A549 (cell line): Measurements from ENCODE around the gene N4BP2L2. TPM values are rescaled to one million over a fixed set of nuclear protein-coding genes. Genes with fewer than 3 reads are reported as not detected.
A peak's percentile ranks its signal among the peaks of the same experiment; 100 is the strongest.

Source experiments
- ATAC-seq, 2 experiments: fragments of 200-7000 bp in 1 of 2; fragments of >200 bp in 1 of 2; cut with Nextera tagmentation in 1 of 2; cut with Tn5 transposase in 1 of 2; 3 replicates each; pipeline versions ENCODE4 v1.8.0 to v1.9.1; 2018 to 2020; ENCODE audit warnings: mild to moderate bottlenecking in 1 of 2, moderate library complexity in 1 of 2
- CTCF ChIA-PET: fragments of 300-600 bp; sonication (Branson Sonifier 250); formaldehyde crosslinking; extraction: SDS; loops from one replicate; lab custom pipeline; 2021; ENCODE audit warnings: antibody characterized with exemption, inconsistent platforms; lab: Yijun Ruan, JAX
- POLR2A ChIA-PET: fragments of 350-600 bp; formaldehyde crosslinking; extraction: SDS; loops from one replicate; lab custom pipeline; 2021; ENCODE audit warnings: antibody characterized with exemption, inconsistent platforms; lab: Yijun Ruan, JAX
- DNase-seq, 2 experiments: peaks; one replicate each; pipeline versions ENCODE4 v3.0.0 to v3.0.0-alpha.2; 2011 to 2016; ENCODE audit warnings: low read depth in 1 of 2, low spot score in 1 of 2
- FAIRE-seq: peaks from 2 replicates; lab custom pipeline; 2011; peaks lifted over from hg19 to GRCh38; lab: Jason Lieb, UNC
- H3K27ac ChIP-seq, 2 experiments: fragments of >200 bp; sonication (Bioruptor Twin); formaldehyde crosslinking; 3 replicates each; pipeline ENCODE4 v1.5.1; 2016 to 2017
- H3K4me1 ChIP-seq: fragments of >200 bp; sonication (Bioruptor Twin); formaldehyde crosslinking; 3 replicates; pipeline ENCODE4 v1.6.1; 2016
- H3K4me2 ChIP-seq: fragments of >200 bp; sonication (Bioruptor Twin); formaldehyde crosslinking; 3 replicates; pipeline ENCODE4 v1.6.1; 2016
- H3K4me3 ChIP-seq: fragments of >200 bp; sonication (Bioruptor Twin); formaldehyde crosslinking; 3 replicates; pipeline ENCODE4 v1.5.1; 2016
- H3K9me3 ChIP-seq: fragments of >200 bp; sonication (Bioruptor Twin); formaldehyde crosslinking; 3 replicates; pipeline ENCODE4 v1.6.1; 2016
- BHLHE40 ChIP-seq: IDR thresholded peaks from 2 replicates; pipeline ENCODE4 v1.6.1; 2012; ENCODE audit warnings: low read depth, low read length, inconsistent platforms
- CBX2 ChIP-seq: fragments of 200-600 bp; sonication (generic); IDR thresholded peaks from 2 replicates; pipeline ENCODE4 v1.6.1; 2016; ENCODE audit warnings: low read depth, mild to moderate bottlenecking, borderline replicate concordance
- CBX8 ChIP-seq: fragments of 200-600 bp; sonication (generic); IDR thresholded peaks from 2 replicates; pipeline ENCODE4 v1.6.1; 2016
- EHF ChIP-seq: fragments of 250-450 bp; sonication (Bioruptor Pico); IDR thresholded peaks from 2 replicates; pipeline ENCODE4 v1.5.0; 2020; ENCODE audit warnings: mild to moderate bottlenecking
- FOSB ChIP-seq: fragments of 250-450 bp; sonication (Bioruptor Pico); IDR thresholded peaks from 2 replicates; pipeline ENCODE4 v1.5.0; 2020; ENCODE audit warnings: mild to moderate bottlenecking, moderate library complexity
- FOSL2 ChIP-seq, 2 experiments: fragments of 450-650 bp in 1 of 2; fragments of >200 bp in 1 of 2; sonication (Bioruptor Twin) in 1 of 2; formaldehyde crosslinking; IDR thresholded peaks; 2 replicates each; pipeline versions ENCODE4 v1.5.0 to v1.6.1; 2016 to 2020; ENCODE audit warnings: mild to moderate bottlenecking in 1 of 2, moderate library complexity in 1 of 2
- FOXS1 ChIP-seq: fragments of 250-450 bp; sonication (Bioruptor Pico); IDR thresholded peaks from 2 replicates; pipeline ENCODE4 v1.5.0; 2020; ENCODE audit warnings: mild to moderate bottlenecking, moderate library complexity
- HDAC2 ChIP-seq: fragments of 200-600 bp; sonication (generic); IDR thresholded peaks from 2 replicates; pipeline ENCODE4 v1.6.1; 2016
- HOXB5 ChIP-seq: fragments of 250-450 bp; sonication (Bioruptor Pico); IDR thresholded peaks from 2 replicates; pipeline ENCODE4 v1.5.0; 2020; ENCODE audit warnings: mild to moderate bottlenecking, moderate library complexity
- JUNB ChIP-seq: fragments of >200 bp; sonication (Bioruptor Twin); formaldehyde crosslinking; IDR thresholded peaks from 2 replicates; pipeline ENCODE4 v1.6.1; 2016
- KDM5A ChIP-seq: fragments of 200-600 bp; sonication (generic); IDR thresholded peaks from 2 replicates; pipeline ENCODE4 v1.6.1; 2016; ENCODE audit warnings: antibody characterized with exemption, mild to moderate bottlenecking
- MAFK ChIP-seq: fragments of 450-650 bp; IDR thresholded peaks from 2 replicates; pipeline ENCODE4 v1.6.1; 2014; ENCODE audit not compliant: partially characterized antibody
- MYC ChIP-seq: IDR thresholded peaks from 2 replicates; pipeline ENCODE4 v1.6.1; 2012; ENCODE audit warnings: mild to moderate bottlenecking, inconsistent platforms, low read length, improper control_type of control experiment, borderline replicate concordance
- NFE2L2 ChIP-seq: fragments of 150-350 bp; conservative IDR thresholded peaks from 2 replicates; pipeline ENCODE4 v1.6.1; 2014; ENCODE audit warnings: low read length
- PHF8 ChIP-seq: fragments of 200-600 bp; sonication (generic); IDR thresholded peaks from 2 replicates; pipeline ENCODE4 v1.6.1; 2016; ENCODE audit warnings: low read depth, mild to moderate bottlenecking, antibody characterized with exemption, moderate library complexity, borderline replicate concordance
- POLR2AphosphoS2 ChIP-seq: conservative IDR thresholded peaks from 2 replicates; pipeline ENCODE4 v1.6.1; 2012; ENCODE audit warnings: low read length, improper control_type of control experiment, inconsistent platforms
- RARB ChIP-seq: fragments of 250-450 bp; sonication (Bioruptor Pico); IDR thresholded peaks from 2 replicates; pipeline ENCODE4 v1.8.0; 2021; ENCODE audit warnings: mild to moderate bottlenecking, moderate library complexity
- RCOR1 ChIP-seq: fragments of 150-350 bp; IDR thresholded peaks from 2 replicates; pipeline ENCODE4 v1.6.1; 2014; ENCODE audit warnings: antibody characterized with exemption, low read length, low read depth
- RFX5 ChIP-seq: fragments of 450-650 bp; IDR thresholded peaks from 2 replicates; pipeline ENCODE4 v1.7.1; 2014; ENCODE audit warnings: antibody characterized with exemption, mild to moderate bottlenecking, moderate library complexity
- SMC3 ChIP-seq: fragments of >200 bp; sonication (Bioruptor Twin); formaldehyde crosslinking; IDR thresholded peaks from 3 replicates; pipeline ENCODE4 v1.6.1; 2018; ENCODE audit warnings: inconsistent platforms
- TFCP2L1 ChIP-seq: fragments of 250-450 bp; sonication (Bioruptor Pico); IDR thresholded peaks from 2 replicates; pipeline ENCODE4 v1.5.0; 2021; ENCODE audit warnings: mild to moderate bottlenecking
- TP53 ChIP-seq: fragments of 250-450 bp; sonication (Bioruptor Pico); IDR thresholded peaks from 2 replicates; pipeline ENCODE4 v1.5.0; 2021; ENCODE audit warnings: mild to moderate bottlenecking, moderate library complexity
- WGBS: methylation state at CpG from one replicate; pipeline ENCODE4 v1.1.6; 2017; ENCODE audit errors: missing lambda C conversion rate; 5-methylcytosine and 5-hydroxymethylcytosine counted together
- polyA plus RNA-seq, 4 experiments: library from polyadenylated mRNA; depleted of rRNA in 3 of 4; stranded (reverse); fragments of >200 nt; fragmentation: RNase III in 1 of 4; extraction: RNeasy Plus Mini Kit Qiagen cat#74134 plus additional on column Dnase treatment in 1 of 4; gene quantifications; 2 replicates in 3 of 4; 3 replicates in 1 of 4; pipeline ENCODE4 v1.2.3, GENCODE V29; 2011 to 2017
- TF ChIP-seq, protein P1 (sequence below): IDR thresholded peaks from 2 replicates; pipeline ENCODE4 v1.6.1; 2012; ENCODE audit warnings: low read depth, borderline replicate concordance
- TF ChIP-seq, protein P2 (sequence below): IDR thresholded peaks from 2 replicates; pipeline ENCODE4 v1.6.1; 2012
- TF ChIP-seq, protein P3 (sequence below): IDR thresholded peaks from 2 replicates; pipeline ENCODE4 v1.6.1; 2012
- TF ChIP-seq, protein P4 (sequence below): fragments of 450-650 bp; IDR thresholded peaks from 2 replicates; pipeline ENCODE4 v1.6.1; 2014; ENCODE audit warnings: antibody characterized with exemption
- TF ChIP-seq, protein P5 (sequence below): fragments of >200 bp; sonication (Bioruptor Twin); formaldehyde crosslinking; IDR thresholded peaks from 2 replicates; pipeline ENCODE4 v1.6.1; 2016

Gene N4BP2L2
- polyA plus RNA-seq, 2 of the 4 experiments (the other 2 are of a cell fraction): 29.3 to 56.2 TPM

DNA sequence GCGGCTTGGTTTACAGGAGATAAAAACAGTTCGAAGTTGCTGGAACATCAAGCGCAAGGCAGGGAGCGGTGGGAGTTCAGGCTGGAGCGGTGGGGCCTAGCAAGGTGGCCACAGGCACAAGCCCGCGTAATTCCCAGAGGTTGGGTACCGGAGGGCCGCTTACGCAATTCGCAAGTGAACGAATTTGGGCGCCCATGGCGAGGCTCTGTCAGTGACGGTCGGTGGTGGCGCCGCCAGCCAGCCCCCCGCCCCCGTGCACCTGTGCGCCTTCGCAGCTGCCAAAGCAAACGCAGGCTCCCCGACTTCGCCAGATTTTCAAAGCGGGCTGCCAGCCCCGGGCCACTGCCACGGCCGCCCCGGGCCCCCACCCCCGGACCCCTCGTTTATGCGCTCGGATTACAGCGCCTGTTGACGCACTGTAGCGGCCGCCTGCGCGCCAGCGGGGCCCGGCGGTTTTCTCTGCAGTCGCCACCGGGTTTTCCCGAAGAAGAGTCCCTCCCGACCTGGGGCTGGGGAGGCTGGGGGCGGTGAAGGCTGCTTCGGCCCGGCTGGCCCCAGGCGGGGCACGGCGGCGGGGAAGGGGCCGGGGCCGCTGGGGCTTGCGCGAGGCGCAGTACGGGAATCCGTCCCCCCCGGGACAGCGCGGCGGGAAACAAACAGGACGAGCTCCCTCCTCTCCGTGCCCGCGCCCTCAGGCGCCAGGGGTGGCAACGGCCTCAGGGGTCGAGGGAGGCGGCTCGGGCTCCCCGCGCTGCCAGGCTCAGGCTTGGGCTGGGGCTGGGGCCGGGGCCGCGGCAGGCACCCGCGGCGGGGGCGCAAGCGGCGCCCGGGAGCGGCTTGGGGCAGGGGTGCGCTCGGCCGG is 111.4 kb downstream of the N4BP2L2 start:
- CTCF ChIA-PET: no interaction called here
- FAIRE-seq: no peak

DNA sequence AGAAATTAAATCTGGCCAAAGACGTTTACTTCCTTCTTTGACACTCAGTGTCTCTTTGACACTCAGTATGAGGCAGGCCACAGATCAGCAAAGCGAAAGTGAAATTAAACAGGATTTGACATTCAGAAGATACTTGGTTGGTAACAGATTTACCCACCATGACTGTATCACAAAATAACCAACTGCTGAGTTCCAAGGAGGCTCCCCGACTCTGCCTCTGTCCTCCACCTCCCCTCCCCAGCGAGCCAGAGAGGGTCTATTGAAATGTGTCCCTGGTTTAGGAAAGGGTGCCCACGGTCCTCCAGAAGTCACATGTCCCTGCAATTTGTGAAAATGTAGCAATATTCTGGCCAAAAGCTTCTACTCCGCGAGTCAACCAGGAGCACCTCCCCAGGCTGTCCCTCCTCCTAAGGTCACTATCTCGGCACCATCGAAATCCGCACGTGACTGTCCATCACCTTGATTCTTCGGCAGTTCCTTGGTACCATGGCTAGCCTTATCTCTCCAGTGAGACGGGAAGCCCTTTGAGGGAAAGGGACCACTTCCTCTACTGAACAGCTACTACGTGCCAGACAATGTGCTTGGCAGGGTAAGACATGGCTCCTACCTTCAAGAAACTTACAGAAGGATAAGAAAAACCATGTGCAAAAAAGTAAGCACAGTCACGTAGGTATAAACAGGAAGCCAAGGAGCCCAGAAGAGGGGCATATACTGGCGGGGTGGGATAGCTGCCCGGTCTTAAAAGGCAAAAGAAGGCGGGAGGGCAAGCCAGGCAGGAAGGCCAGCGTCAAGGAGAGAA is 112.2 kb downstream of the N4BP2L2 start:
- ChIA-PET POLR2A (no interaction called here), CTCF (no interaction called here)
- DNase-seq (no peak), ATAC-seq (no peak), FAIRE-seq (no peak)
- H3K4me2 ChIP-seq: peak overlapping the region; percentile 85; the same call in 2 of the 3 replicates
- H3K4me1 ChIP-seq: no peaks in the 10 kb centered on the region
- TF ChIP-seq RCOR1 (no peak), RARB (no peak), TP53 (CRISPR knock-in tag) (no peak), MYC (no peak), RFX5 (no peak), EHF (CRISPR knock-in tag) (no peak), FOSB (CRISPR knock-in tag) (no peak), PHF8 (no peak), HOXB5 (CRISPR knock-in tag) (no peak), NFE2L2 (no peak), MAFK (no peak), FOSL2 (IDR thresholded peaks at IDR 0.05) (no peak), FOSL2 (CRISPR knock-in tag; IDR thresholded peaks at IDR 0.05) (no peak)
- TF ChIP-seq, protein P1, sequence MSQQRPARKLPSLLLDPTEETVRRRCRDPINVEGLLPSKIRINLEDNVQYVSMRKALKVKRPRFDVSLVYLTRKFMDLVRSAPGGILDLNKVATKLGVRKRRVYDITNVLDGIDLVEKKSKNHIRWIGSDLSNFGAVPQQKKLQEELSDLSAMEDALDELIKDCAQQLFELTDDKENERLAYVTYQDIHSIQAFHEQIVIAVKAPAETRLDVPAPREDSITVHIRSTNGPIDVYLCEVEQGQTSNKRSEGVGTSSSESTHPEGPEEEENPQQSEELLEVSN: no peak
- TF ChIP-seq, protein P2, sequence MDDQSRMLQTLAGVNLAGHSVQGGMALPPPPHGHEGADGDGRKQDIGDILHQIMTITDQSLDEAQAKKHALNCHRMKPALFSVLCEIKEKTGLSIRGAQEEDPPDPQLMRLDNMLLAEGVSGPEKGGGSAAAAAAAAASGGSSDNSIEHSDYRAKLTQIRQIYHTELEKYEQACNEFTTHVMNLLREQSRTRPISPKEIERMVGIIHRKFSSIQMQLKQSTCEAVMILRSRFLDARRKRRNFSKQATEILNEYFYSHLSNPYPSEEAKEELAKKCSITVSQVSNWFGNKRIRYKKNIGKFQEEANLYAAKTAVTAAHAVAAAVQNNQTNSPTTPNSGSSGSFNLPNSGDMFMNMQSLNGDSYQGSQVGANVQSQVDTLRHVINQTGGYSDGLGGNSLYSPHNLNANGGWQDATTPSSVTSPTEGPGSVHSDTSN: no peak
- H3K27ac ChIP-seq: no peak overlapping the region
- H3K4me3 ChIP-seq: no peak overlapping the region
- WGBS: 90% methylated on average over 19 of the region's 19 CpGs
- H3K9me3 ChIP-seq: no peaks in the 10 kb centered on the region

More for the DNA sequence above, 111.4 kb downstream of the N4BP2L2 start:
- TF ChIP-seq SMC3 (no peak), CBX2 (no peak), MYC (no peak), JUNB (no peak), FOSL2 (IDR thresholded peaks at IDR 0.05) (no peak), FOSL2 (CRISPR knock-in tag; IDR thresholded peaks at IDR 0.05) (no peak), TFCP2L1 (CRISPR knock-in tag) (no peak), RARB (no peak), BHLHE40 (no peak), FOXS1 (CRISPR knock-in tag) (no peak), HDAC2 (no peak), POLR2AphosphoS2 (no peak), KDM5A (no peak), TP53 (CRISPR knock-in tag) (no peak), CBX8 (no peak), NFE2L2 (no peak)
- TF ChIP-seq, protein P3, sequence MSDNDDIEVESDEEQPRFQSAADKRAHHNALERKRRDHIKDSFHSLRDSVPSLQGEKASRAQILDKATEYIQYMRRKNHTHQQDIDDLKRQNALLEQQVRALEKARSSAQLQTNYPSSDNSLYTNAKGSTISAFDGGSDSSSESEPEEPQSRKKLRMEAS: no peak
- TF ChIP-seq, protein P4, sequence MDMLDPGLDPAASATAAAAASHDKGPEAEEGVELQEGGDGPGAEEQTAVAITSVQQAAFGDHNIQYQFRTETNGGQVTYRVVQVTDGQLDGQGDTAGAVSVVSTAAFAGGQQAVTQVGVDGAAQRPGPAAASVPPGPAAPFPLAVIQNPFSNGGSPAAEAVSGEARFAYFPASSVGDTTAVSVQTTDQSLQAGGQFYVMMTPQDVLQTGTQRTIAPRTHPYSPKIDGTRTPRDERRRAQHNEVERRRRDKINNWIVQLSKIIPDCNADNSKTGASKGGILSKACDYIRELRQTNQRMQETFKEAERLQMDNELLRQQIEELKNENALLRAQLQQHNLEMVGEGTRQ: no peak
- TF ChIP-seq, protein P1: no peak
- TF ChIP-seq, protein P5, sequence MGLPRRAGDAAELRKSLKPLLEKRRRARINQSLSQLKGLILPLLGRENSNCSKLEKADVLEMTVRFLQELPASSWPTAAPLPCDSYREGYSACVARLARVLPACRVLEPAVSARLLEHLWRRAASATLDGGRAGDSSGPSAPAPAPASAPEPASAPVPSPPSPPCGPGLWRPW: no peak
- TF ChIP-seq, all 56 proteins: peak for 0
- H3K4me3 ChIP-seq: peak overlapping the region; percentile 70
- H3K4me2 ChIP-seq: peak overlapping the region; percentile 85
- H3K4me1 ChIP-seq: no peaks in the 10 kb centered on the region
- peak overlapping the region; percentile 45 to 85; a peak in 4 of 6 replicates for H3K27ac ChIP-seq
- no peaks in the 10 kb centered on the region for H3K9me3 ChIP-seq
- DNase-seq: peak in 1 of 2 experiments; percentile 3
- POLR2A ChIA-PET: no interaction called here
- WGBS: 60% methylated on average over 29 of the region's 90 CpGs
- peak; percentile 58 to 68; a peak in 5 of 6 replicates for ATAC-seq
